Adipocyte (in vitro differentiated cells): Measurements from ENCODE around the gene SYCP2L.
"Not testable (repeated sequence)": the region's sequence is repeated elsewhere in the genome, so short reads cannot be mapped to it uniquely, and the experiment has no call there.

Experiments used
- DNase-seq: peaks from one replicate; pipeline ENCODE4 v3.0.0-alpha.2; 2015; ENCODE audit warnings: low read depth
- H3K27me3 ChIP-seq: replicated peaks from 2 replicates; pipeline ENCODE4 v1.7.0; 2013; ENCODE audit warnings: mild to moderate bottlenecking, low read length, moderate library complexity; ENCODE audit not compliant: control insufficient read depth, insufficient read depth
- H3K36me3 ChIP-seq: 2 replicates; pipeline ENCODE4 v1.7.0; 2013; ENCODE audit warnings: low read length, mild to moderate bottlenecking, moderate library complexity; ENCODE audit not compliant: control insufficient read depth, insufficient read depth, severe bottlenecking
- H3K4me1 ChIP-seq: 2 replicates; pipeline ENCODE4 v1.7.0; 2013; ENCODE audit warnings: mild to moderate bottlenecking, low read length, moderate library complexity; ENCODE audit not compliant: control insufficient read depth, insufficient read depth
- H3K4me3 ChIP-seq: 2 replicates; pipeline ENCODE4 v1.7.0; 2013; ENCODE audit warnings: mild to moderate bottlenecking, low read length, moderate library complexity
- H3K9ac ChIP-seq: 2 replicates; pipeline ENCODE4 v1.7.0; 2013; ENCODE audit warnings: mild to moderate bottlenecking, low read length, moderate library complexity
- H3K9me3 ChIP-seq: 2 replicates; pipeline ENCODE4 v1.7.0; 2013; ENCODE audit warnings: mild to moderate bottlenecking, low read length, moderate library complexity; ENCODE audit not compliant: control insufficient read depth

SYCP2L gene

GRCh38 chr6:10854922-10855632 is 31.8 kb upstream of the SYCP2L start:
- no peak for DNase-seq
- Histone ChIP-seq H3K4me3 (no peak overlapping the region), H3K36me3 (no peaks in the 10 kb centered on the region)

GRCh38 chr6:10857259-10857658 is 29.6 kb upstream of the SYCP2L start:
- DNase-seq, result no peak
- no peak overlapping the region for H3K9ac ChIP-seq
- H3K27me3 ChIP-seq, result no peaks in the 10 kb centered on the region
- H3K36me3 ChIP-seq, result no peaks in the 10 kb centered on the region
- H3K4me3 ChIP-seq, result no peak overlapping the region
- H3K9me3 ChIP-seq, result peaks cover 9% of the 10 kb centered on the region
- no peaks in the 10 kb centered on the region for H3K4me1 ChIP-seq

More at GRCh38 chr6:10854922-10855632, 31.8 kb upstream of the SYCP2L start:
- no peaks in the 10 kb centered on the region for H3K4me1 ChIP-seq
- peaks cover 6% of the 10 kb centered on the region for H3K9me3 ChIP-seq
- no peaks in the 10 kb centered on the region for H3K27me3 ChIP-seq
- H3K9ac ChIP-seq, result no peak overlapping the region

GRCh38 chr6:10861086-10861485 is 25.8 kb upstream of the SYCP2L start:
- peaks cover 2% of the 10 kb centered on the region for H3K9me3 ChIP-seq
- DNase-seq, result no peak
- H3K27me3 ChIP-seq, result no peaks in the 10 kb centered on the region
- H3K36me3 ChIP-seq, result no peaks in the 10 kb centered on the region
- H3K4me3 ChIP-seq, result no peak overlapping the region
- no peak overlapping the region for H3K9ac ChIP-seq
- no peaks in the 10 kb centered on the region for H3K4me1 ChIP-seq

GRCh38 chr6:10862361-10862760 is 24.5 kb upstream of the SYCP2L start:
- H3K36me3 ChIP-seq, result no peaks in the 10 kb centered on the region
- no peak for DNase-seq
- H3K9me3 ChIP-seq, result peaks cover 2% of the 10 kb centered on the region
- H3K27me3 ChIP-seq, result no peaks in the 10 kb centered on the region
- H3K4me3 ChIP-seq, result no peak overlapping the region
- no peak overlapping the region for H3K9ac ChIP-seq
- H3K4me1 ChIP-seq, result no peaks in the 10 kb centered on the region

GRCh38 chr6:10863031-10863430 is 23.8 kb upstream of the SYCP2L start:
- H3K9ac ChIP-seq, H3K4me1 ChIP-seq, H3K36me3 ChIP-seq, H3K27me3 ChIP-seq, H3K4me3 ChIP-seq, H3K9me3 ChIP-seq, DNase-seq: not testable (repeated sequence)

GRCh38 chr6:10866709-10867108 is 20.1 kb upstream of the SYCP2L start:
- not testable (repeated sequence) for H3K27me3 ChIP-seq, DNase-seq, H3K36me3 ChIP-seq, H3K4me3 ChIP-seq, H3K9me3 ChIP-seq, H3K4me1 ChIP-seq, H3K9ac ChIP-seq

GRCh38 chr6:10867952-10868351 is 18.9 kb upstream of the SYCP2L start:
- Histone ChIP-seq H3K9ac (no peak overlapping the region), H3K36me3 (no peaks in the 10 kb centered on the region), H3K4me3 (no peak overlapping the region), H3K4me1 (no peaks in the 10 kb centered on the region), H3K27me3 (no peaks in the 10 kb centered on the region), H3K9me3 (no peaks in the 10 kb centered on the region)
- no peak for DNase-seq

- DNase-seq, result no peak
- peaks cover 16% of the 10 kb centered on the region for H3K27me3 ChIP-seq
- H3K9me3 ChIP-seq, result no peaks in the 10 kb centered on the region
- H3K9ac ChIP-seq, result no peak overlapping the region
- H3K4me1 ChIP-seq, result no peaks in the 10 kb centered on the region
- no peaks in the 10 kb centered on the region for H3K36me3 ChIP-seq
- no peak overlapping the region for H3K4me3 ChIP-seq
These were observed 13.5 kb upstream of the SYCP2L start for GRCh38 chr6:10873374-10873773.

- H3K4me1 ChIP-seq, result no peaks in the 10 kb centered on the region
- no peak overlapping the region for H3K4me3 ChIP-seq
- H3K36me3 ChIP-seq, result no peaks in the 10 kb centered on the region
- DNase-seq, result no peak
- no peaks in the 10 kb centered on the region for H3K9me3 ChIP-seq
- peaks cover 16% of the 10 kb centered on the region for H3K27me3 ChIP-seq
- no peak overlapping the region for H3K9ac ChIP-seq
These were observed 12.6 kb upstream of the SYCP2L start for GRCh38 chr6:10874207-10874606.

GRCh38 chr6:10875026-10875425 is 11.8 kb upstream of the SYCP2L start:
- no peak overlapping the region for H3K9ac ChIP-seq
- no peaks in the 10 kb centered on the region for H3K9me3 ChIP-seq
- no peak overlapping the region for H3K4me3 ChIP-seq
- peaks cover 19% of the 10 kb centered on the region for H3K27me3 ChIP-seq
- no peaks in the 10 kb centered on the region for H3K36me3 ChIP-seq
- DNase-seq, result no peak
- H3K4me1 ChIP-seq, result no peaks in the 10 kb centered on the region

- no peak for DNase-seq
- no peaks in the 10 kb centered on the region for H3K36me3 ChIP-seq
- H3K4me3 ChIP-seq, result no peak overlapping the region
- H3K9ac ChIP-seq, result no peak overlapping the region
- H3K9me3 ChIP-seq, result no peaks in the 10 kb centered on the region
- no peaks in the 10 kb centered on the region for H3K4me1 ChIP-seq
- peaks cover 36% of the 10 kb centered on the region for H3K27me3 ChIP-seq
These were observed 9.8 kb upstream of the SYCP2L start for GRCh38 chr6:10877012-10877411.

- H3K4me1 ChIP-seq, result no peaks in the 10 kb centered on the region
- H3K9ac ChIP-seq, result no peak overlapping the region
- no peaks in the 10 kb centered on the region for H3K36me3 ChIP-seq
- no peak for DNase-seq
- no peaks in the 10 kb centered on the region for H3K9me3 ChIP-seq
- H3K27me3 ChIP-seq, result peaks cover 44% of the 10 kb centered on the region
- H3K4me3 ChIP-seq, result no peak overlapping the region
These were observed 9.0 kb upstream of the SYCP2L start for GRCh38 chr6:10877871-10878270.
